Suprapubic skin (tissue), 3 donors: Measurements from ENCODE around the gene ARHGEF11.

Experiments
- CTCF ChIP-seq, 2 donors: fragments of 200-600 bp in 1 of 2; fragments of 450-650 bp in 1 of 2; sonication (generic) in 1 of 2; IDR thresholded peaks; one replicate each; pipeline ENCODE4 v1.5.1; 2016 to 2019; ENCODE audit warnings: antibody characterized with exemption in 2 of 2, mild to moderate bottlenecking in 1 of 2, moderate library complexity in 1 of 2
- POLR2A ChIP-seq, 2 donors: fragments of 450-650 bp; IDR thresholded peaks; one replicate each; pipeline ENCODE4 v1.6.1; 2017; ENCODE audit warnings: antibody characterized with exemption in 2 of 2, mild to moderate bottlenecking in 2 of 2, moderate library complexity in 2 of 2

- TF ChIP-seq POLR2A (IDR thresholded peaks at IDR 0.05) (no peak), CTCF (IDR thresholded peaks at IDR 0.05) (no peak)
Observed at GRCh38 chr1:156894001-156894400, 151.5 kb downstream of the ARHGEF11 start.
